ENCODE data around the gene PHEX.

Gene PHEX

DNA sequence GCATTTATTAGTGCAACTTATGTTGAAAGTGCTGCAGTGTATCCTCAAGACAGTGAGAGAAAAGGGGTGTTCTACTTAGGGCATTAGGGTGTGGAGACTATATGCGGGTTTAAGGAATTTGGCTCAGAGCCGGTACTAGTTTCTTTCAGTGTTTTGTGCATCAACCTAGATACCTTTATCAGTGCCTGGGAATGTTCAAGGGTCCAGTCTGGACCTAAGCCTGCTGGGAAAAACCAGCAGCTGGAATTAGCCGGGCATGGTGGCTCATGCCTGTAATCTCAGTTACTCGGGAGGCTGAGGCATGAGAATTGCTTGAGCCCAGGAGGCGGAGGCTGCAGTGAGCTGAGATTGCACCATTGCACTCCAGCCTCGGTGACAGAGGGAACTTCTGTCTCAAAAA lies 7.4 kb downstream of the PHEX start:
- TF ChIP-seq POLR2A (IDR thresholded peaks at IDR 0.05; ENCODE audit: extremely low read depth, insufficient read length) (no peak), MYC (IDR thresholded peaks at IDR 0.05; ENCODE audit: low read depth, low read length) (no peak)
- TF ChIP-seq, protein P1, sequence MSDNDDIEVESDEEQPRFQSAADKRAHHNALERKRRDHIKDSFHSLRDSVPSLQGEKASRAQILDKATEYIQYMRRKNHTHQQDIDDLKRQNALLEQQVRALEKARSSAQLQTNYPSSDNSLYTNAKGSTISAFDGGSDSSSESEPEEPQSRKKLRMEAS (IDR thresholded peaks at IDR 0.05; ENCODE audit: low read depth, low read length) = no peak
- TF ChIP-seq, protein P2, sequence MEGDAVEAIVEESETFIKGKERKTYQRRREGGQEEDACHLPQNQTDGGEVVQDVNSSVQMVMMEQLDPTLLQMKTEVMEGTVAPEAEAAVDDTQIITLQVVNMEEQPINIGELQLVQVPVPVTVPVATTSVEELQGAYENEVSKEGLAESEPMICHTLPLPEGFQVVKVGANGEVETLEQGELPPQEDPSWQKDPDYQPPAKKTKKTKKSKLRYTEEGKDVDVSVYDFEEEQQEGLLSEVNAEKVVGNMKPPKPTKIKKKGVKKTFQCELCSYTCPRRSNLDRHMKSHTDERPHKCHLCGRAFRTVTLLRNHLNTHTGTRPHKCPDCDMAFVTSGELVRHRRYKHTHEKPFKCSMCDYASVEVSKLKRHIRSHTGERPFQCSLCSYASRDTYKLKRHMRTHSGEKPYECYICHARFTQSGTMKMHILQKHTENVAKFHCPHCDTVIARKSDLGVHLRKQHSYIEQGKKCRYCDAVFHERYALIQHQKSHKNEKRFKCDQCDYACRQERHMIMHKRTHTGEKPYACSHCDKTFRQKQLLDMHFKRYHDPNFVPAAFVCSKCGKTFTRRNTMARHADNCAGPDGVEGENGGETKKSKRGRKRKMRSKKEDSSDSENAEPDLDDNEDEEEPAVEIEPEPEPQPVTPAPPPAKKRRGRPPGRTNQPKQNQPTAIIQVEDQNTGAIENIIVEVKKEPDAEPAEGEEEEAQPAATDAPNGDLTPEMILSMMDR (IDR thresholded peaks at IDR 0.05; ENCODE audit: low read depth, low read length) = no peak
- no peak overlapping the region for H3K4me3 ChIP-seq (ENCODE audit: low read depth, low read length)
- DNase-seq (ENCODE audit: low read depth) = no peak

DNA sequence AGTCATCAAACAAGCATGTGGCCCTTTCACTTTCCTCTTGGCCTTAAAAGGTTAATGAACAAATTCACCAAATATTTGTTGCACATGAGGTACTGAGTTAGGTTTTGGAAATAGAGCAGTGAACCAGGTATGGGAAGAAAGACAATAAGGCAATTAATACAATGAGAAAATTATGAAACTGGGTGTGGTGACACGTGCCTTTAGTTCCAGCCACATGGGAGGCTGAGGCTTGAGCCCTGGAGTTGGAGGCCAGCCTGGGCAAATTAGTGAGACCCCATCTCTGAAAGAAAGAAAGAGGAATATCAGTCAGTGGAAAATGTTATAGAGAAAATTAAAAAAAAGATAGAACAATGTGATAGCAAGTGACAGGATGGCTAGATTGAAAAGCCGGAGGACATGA lies 8.1 kb downstream of the PHEX start:
- TF ChIP-seq POLR2A (IDR thresholded peaks at IDR 0.05; ENCODE audit: extremely low read depth, insufficient read length) (no peak), MYC (IDR thresholded peaks at IDR 0.05; ENCODE audit: low read depth, low read length) (no peak)
- TF ChIP-seq, protein P1 (IDR thresholded peaks at IDR 0.05; ENCODE audit: low read depth, low read length) = no peak
- TF ChIP-seq, protein P2 (IDR thresholded peaks at IDR 0.05; ENCODE audit: low read depth, low read length) = no peak

DNA sequence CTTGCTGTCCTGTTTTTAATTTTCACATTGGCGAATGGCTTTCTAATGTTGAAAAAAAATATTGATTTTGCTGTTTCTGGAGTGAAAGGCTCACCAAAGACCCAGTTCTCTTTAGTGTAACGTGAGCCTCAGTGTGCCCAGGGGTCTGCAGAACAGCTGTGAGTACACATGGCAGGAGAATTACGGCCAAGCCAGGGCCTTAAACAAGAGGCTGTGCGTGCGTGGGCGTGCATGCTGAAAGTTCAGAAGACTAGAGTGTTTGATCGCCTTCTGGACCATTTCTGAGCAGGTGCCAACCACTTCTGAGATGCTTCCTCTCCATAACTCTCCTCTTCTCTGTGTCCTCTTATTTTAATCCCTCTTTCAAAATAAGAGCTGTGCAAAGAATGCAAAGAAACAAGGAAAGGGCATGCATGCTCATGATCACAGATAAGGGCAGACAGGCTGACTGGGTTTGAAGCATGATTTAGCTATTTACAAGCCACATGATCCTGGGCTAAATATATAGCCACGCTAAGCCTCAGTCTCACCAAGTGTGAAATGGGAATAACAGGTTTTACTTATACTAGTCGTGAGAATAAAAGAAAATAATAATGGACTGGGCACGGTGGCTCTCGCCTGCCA lies 9.9 kb downstream of the PHEX start:
- TF ChIP-seq, protein P1 (IDR thresholded peaks at IDR 0.05; ENCODE audit: low read depth, low read length) = no peak
- no peak for DNase-seq (ENCODE audit: low read depth)
- H3K4me3 ChIP-seq (ENCODE audit: low read depth, low read length) = no peak overlapping the region

More for the DNA sequence above, 8.1 kb downstream of the PHEX start:
- no peak for DNase-seq (ENCODE audit: low read depth)
- no peak overlapping the region for H3K4me3 ChIP-seq (ENCODE audit: low read depth, low read length)

DNA sequence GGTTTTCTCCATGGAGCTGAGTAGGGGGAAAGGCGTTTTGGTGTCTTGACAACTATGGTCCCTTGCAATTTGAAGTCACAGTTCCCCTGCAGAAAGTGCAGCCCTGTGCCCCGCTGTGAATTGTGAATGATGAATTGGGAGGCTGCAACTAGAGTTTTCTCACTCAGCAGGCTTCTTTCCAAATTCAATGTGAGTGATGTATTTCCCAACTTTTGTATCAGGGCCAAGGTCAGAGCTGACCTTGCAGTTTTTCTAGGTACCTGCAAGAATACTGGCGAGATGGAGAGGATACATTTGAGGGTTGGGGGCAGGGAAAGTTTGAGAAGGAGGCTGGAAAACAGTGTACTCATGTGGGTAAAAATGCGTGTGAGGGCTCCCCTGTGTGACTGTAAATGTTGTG lies 11.7 kb downstream of the PHEX start:
- DNase-seq (ENCODE audit: low read depth) = no peak
- no peak for TF ChIP-seq POLR2A (IDR thresholded peaks at IDR 0.05; ENCODE audit: extremely low read depth, insufficient read length)
- TF ChIP-seq, protein P1 (IDR thresholded peaks at IDR 0.05; ENCODE audit: low read depth, low read length) = no peak
- TF ChIP-seq, protein P2 (IDR thresholded peaks at IDR 0.05; ENCODE audit: low read depth, low read length) = no peak
- no peak for TF ChIP-seq MYC (IDR thresholded peaks at IDR 0.05; ENCODE audit: low read depth, low read length)
- H3K4me3 ChIP-seq (ENCODE audit: low read depth, low read length) = no peak overlapping the region

DNA sequence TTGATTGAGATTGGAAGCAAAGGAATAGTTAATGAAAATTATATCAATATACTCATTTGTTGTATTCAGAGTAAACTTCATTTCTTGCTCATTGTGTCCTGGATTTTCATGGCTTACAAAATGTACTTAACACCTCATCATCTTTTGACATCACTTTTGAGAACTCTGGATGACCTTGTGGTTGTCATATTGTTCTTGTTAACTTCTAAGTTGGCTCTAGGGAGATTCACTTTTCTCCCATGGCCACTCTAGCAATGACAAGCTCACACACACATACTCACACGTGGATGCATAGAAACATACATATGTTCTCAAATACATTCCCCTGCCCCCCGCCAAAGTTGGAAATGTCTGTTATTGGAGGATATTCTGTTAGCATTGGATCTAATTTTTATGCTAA lies 15.3 kb downstream of the PHEX start:
- TF ChIP-seq, protein P2 (IDR thresholded peaks at IDR 0.05; ENCODE audit: low read depth, low read length) = no peak
- no peak for TF ChIP-seq POLR2A (IDR thresholded peaks at IDR 0.05; ENCODE audit: extremely low read depth, insufficient read length)
- TF ChIP-seq, protein P1 (IDR thresholded peaks at IDR 0.05; ENCODE audit: low read depth, low read length) = no peak
- no peak for TF ChIP-seq MYC (IDR thresholded peaks at IDR 0.05; ENCODE audit: low read depth, low read length)
- no peak overlapping the region for H3K4me3 ChIP-seq (ENCODE audit: low read depth, low read length)
- no peak for DNase-seq (ENCODE audit: low read depth)

DNA sequence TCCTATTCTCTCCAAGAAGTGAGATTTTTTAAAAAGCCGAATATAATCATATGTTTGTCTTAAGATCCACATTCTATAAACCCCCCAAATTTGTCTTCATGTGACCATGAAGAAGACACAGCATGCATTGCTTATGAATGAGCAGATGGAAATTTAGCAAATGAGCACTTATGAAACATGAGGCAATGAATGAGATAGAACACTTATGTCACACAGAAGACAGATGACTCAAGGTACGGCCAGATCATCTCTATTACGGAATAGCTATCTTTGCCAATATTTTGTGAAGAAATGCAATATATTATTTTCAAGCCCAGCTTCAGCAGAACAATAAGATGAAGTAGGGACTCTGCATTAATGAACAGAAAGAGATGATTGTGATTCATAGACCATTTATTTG lies 21.4 kb downstream of the PHEX start:
- DNase-seq (ENCODE audit: low read depth) = no peak
- H3K4me3 ChIP-seq (ENCODE audit: low read depth, low read length) = no peak overlapping the region
- TF ChIP-seq, protein P1 (IDR thresholded peaks at IDR 0.05; ENCODE audit: low read depth, low read length) = no peak
- TF ChIP-seq, protein P2 (IDR thresholded peaks at IDR 0.05; ENCODE audit: low read depth, low read length) = no peak
- TF ChIP-seq MYC (IDR thresholded peaks at IDR 0.05; ENCODE audit: low read depth, low read length) = no peak
- TF ChIP-seq POLR2A (IDR thresholded peaks at IDR 0.05; ENCODE audit: extremely low read depth, insufficient read length) = no peak

Data from NB4 (cell line).